Astrocyte (in vitro differentiated cells and primary cell): ENCODE measurements around the gene GID4.

ENCODE experiments used
- EZH2 ChIP-seq: IDR thresholded peaks from 2 replicates; pipeline ENCODE4 v1.6.1; 2012; ENCODE audit warnings: mild to moderate bottlenecking, low read length, inconsistent platforms; ENCODE audit not compliant: insufficient read depth
- TF ChIP-seq, protein P1 (sequence below): IDR thresholded peaks from 2 replicates; pipeline ENCODE4 v1.5.1; 2011; ENCODE audit warnings: low read depth, mild to moderate bottlenecking, inconsistent platforms, low read length, moderate library complexity; ENCODE audit not compliant: insufficient read depth

DNA sequence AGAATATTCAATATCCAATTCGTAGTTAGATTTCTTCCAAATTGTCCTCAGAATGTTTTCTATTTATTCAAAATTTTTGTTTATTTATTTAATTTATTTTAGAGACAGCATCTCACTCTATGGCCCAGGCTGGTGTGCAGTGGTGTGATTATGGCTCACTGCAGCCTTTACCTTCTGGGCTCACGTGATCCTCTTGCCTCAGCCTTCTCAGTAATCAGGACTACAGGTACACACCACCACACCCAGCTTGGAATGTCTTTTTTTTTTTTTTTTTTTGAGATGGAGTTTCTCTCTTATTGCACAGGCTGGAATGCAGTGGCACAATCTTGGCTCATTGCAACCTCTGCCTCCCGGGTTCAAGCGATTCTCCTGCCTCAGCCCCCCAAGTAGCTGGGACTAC, 45.0 kb downstream of the GID4 start:
- TF ChIP-seq, protein P1, sequence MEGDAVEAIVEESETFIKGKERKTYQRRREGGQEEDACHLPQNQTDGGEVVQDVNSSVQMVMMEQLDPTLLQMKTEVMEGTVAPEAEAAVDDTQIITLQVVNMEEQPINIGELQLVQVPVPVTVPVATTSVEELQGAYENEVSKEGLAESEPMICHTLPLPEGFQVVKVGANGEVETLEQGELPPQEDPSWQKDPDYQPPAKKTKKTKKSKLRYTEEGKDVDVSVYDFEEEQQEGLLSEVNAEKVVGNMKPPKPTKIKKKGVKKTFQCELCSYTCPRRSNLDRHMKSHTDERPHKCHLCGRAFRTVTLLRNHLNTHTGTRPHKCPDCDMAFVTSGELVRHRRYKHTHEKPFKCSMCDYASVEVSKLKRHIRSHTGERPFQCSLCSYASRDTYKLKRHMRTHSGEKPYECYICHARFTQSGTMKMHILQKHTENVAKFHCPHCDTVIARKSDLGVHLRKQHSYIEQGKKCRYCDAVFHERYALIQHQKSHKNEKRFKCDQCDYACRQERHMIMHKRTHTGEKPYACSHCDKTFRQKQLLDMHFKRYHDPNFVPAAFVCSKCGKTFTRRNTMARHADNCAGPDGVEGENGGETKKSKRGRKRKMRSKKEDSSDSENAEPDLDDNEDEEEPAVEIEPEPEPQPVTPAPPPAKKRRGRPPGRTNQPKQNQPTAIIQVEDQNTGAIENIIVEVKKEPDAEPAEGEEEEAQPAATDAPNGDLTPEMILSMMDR, result no peak
- no peak for TF ChIP-seq EZH2
